ENCODE data around the gene HSPA1L. TPM values are rescaled to one million over a fixed set of nuclear protein-coding genes. Genes with fewer than 3 reads are reported as not detected.

HSPA1L gene
- total RNA-seq = 0.76 and 0.97 TPM in 2 replicates

GRCh38 chr6:31815025-31815838, at the start of gene HSPA1L, which contains the start of gene HSPA1A:
HSPA1L (minus strand) TSS chr6:31815283; CDS start chr6:31811972, 3,311 bp downstream.
HSPA1A (plus strand) TSS chr6:31815543; CDS start chr6:31815757, 214 bp downstream.

GRCh38 chr6:31862344-31863235, 47.5 kb upstream of the HSPA1L start, which contains the start of gene NEU1:
NEU1 (minus strand) TSS chr6:31862821; CDS start chr6:31862776, 45 bp downstream.

GRCh38 chr6:31827286-31828079, 12.4 kb upstream of the HSPA1L start, which contains the start of gene HSPA1B:
HSPA1B (plus strand) TSS chr6:31827738; CDS start chr6:31827951, 213 bp downstream.

GRCh38 chr6:31806470-31807272, 8.4 kb downstream of the HSPA1L start, which contains the start of gene LSM2:
LSM2 (minus strand) TSS chr6:31806966; CDS start chr6:31806757, 209 bp downstream.

GRCh38 chr6:31795616-31796298, 19.3 kb downstream of the HSPA1L start, which contains the start of gene VARS1:
VARS1 (minus strand) TSS chr6:31795752; CDS start chr6:31795217, 535 bp downstream.

GRCh38 chr6:31776989-31777666, 38.0 kb downstream of the HSPA1L start, which contains the start of gene VWA7:
VWA7 (minus strand) TSS chr6:31777328; CDS start chr6:31776779, 549 bp downstream.

GRCh38 chr6:31762356-31762755, 52.7 kb downstream of the HSPA1L start, which contains the start of gene SAPCD1:
SAPCD1 (plus strand) TSS chr6:31762656; CDS start chr6:31763055, 399 bp downstream.

Other genes starting within 250 kb of the HSPA1L start
- gene LTA, start 243.0 kb downstream of the HSPA1L start, total RNA-seq = not detected in 2 replicates
- under 0.01 TPM in 1 of 2 replicates, not detected in the other for gene TNF, start 239.7 kb downstream of the HSPA1L start, total RNA-seq
- 3.2 and 6.7 TPM in 2 replicates for gene LTB, start 232.9 kb downstream of the HSPA1L start, total RNA-seq
- gene LST1, start 229.0 kb downstream of the HSPA1L start, total RNA-seq = 0.32 TPM in 1 of 2 replicates, not detected in the other
- gene NCR3, start 222.3 kb downstream of the HSPA1L start, total RNA-seq = not detected in 2 replicates
- not detected in 2 replicates for gene AIF1, start 200.0 kb downstream of the HSPA1L start, total RNA-seq
- gene PRRC2A, start 194.6 kb downstream of the HSPA1L start, total RNA-seq = 22.2 and 24.0 TPM in 2 replicates
- 90.4 and 110 TPM in 2 replicates for gene BAG6, start 162.6 kb downstream of the HSPA1L start, total RNA-seq
- 0.30 TPM in 1 of 2 replicates, not detected in the other for gene APOM, start 159.4 kb downstream of the HSPA1L start, total RNA-seq
- gene C6orf47, start 154.5 kb downstream of the HSPA1L start, total RNA-seq = 18.8 and 21.1 TPM in 2 replicates
- 10.2 and 10.7 TPM in 2 replicates for gene GPANK1, start 150.3 kb downstream of the HSPA1L start, total RNA-seq
- gene CSNK2B, start 149.2 kb downstream of the HSPA1L start, total RNA-seq = 84.3 and 95.2 TPM in 2 replicates
- 0.97 and 1.7 TPM in 2 replicates for gene LY6G5B, start 145.3 kb downstream of the HSPA1L start, total RNA-seq
- under 0.01 and 2.7 TPM in 2 replicates for gene LY6G5C, start 134.2 kb downstream of the HSPA1L start, total RNA-seq
- gene ABHD16A, start 112.0 kb downstream of the HSPA1L start, total RNA-seq = 41.3 and 51.1 TPM in 2 replicates
- not detected in 2 replicates for gene LY6G6F, start 108.4 kb downstream of the HSPA1L start, total RNA-seq
- not detected in 2 replicates for gene LY6G6D, start 99.9 kb downstream of the HSPA1L start, total RNA-seq
- gene LY6G6C, start 93.5 kb downstream of the HSPA1L start, total RNA-seq = not detected in 2 replicates
- gene MPIG6B, start 91.9 kb downstream of the HSPA1L start, total RNA-seq = not detected in 2 replicates
- 68.5 and 79.6 TPM in 2 replicates for gene DDAH2, start 86.0 kb downstream of the HSPA1L start, total RNA-seq
- 865 and 1,138 TPM in 2 replicates for gene CLIC1, start 78.8 kb downstream of the HSPA1L start, total RNA-seq
- gene MSH5, start 75.3 kb downstream of the HSPA1L start, total RNA-seq = 7.1 and 7.9 TPM in 2 replicates
- 0.65 TPM in 1 of 2 replicates, not detected in the other for gene SAPCD1, start 52.6 kb downstream of the HSPA1L start, total RNA-seq
- gene VWA7, start 38.0 kb downstream of the HSPA1L start, total RNA-seq = not detected in 2 replicates
- 50.3 and 57.1 TPM in 2 replicates for gene VARS1, start 19.5 kb downstream of the HSPA1L start, total RNA-seq
- gene LSM2, start 8.3 kb downstream of the HSPA1L start, total RNA-seq = 57.2 and 65.0 TPM in 2 replicates
- 43.5 and 61.9 TPM in 2 replicates for gene HSPA1A, start 260 bp upstream of the HSPA1L start, total RNA-seq
- 60.1 and 104 TPM in 2 replicates for gene HSPA1B, start 12.5 kb upstream of the HSPA1L start, total RNA-seq
- gene NEU1, start 47.5 kb upstream of the HSPA1L start, total RNA-seq = 58.1 and 93.8 TPM in 2 replicates
- 0.15 and 0.32 TPM in 2 replicates for gene SLC44A4, start 63.7 kb upstream of the HSPA1L start, total RNA-seq
- gene EHMT2, start 82.4 kb upstream of the HSPA1L start, total RNA-seq = 36.4 and 43.8 TPM in 2 replicates
- 2.6 and 2.9 TPM in 2 replicates for gene ZBTB12, start 86.8 kb upstream of the HSPA1L start, total RNA-seq
- gene C2, start 112.4 kb upstream of the HSPA1L start, total RNA-seq = not detected in 2 replicates
- gene CFB, start 130.8 kb upstream of the HSPA1L start, total RNA-seq = 1.3 and 7.9 TPM in 2 replicates
- gene NELFE, start 143.7 kb upstream of the HSPA1L start, total RNA-seq = 118 and 128 TPM in 2 replicates
- gene SKIC2, start 143.9 kb upstream of the HSPA1L start, total RNA-seq = 33.7 and 49.4 TPM in 2 replicates
- gene DXO, start 156.9 kb upstream of the HSPA1L start, total RNA-seq = 10.6 and 12.7 TPM in 2 replicates
- gene C4A, start 166.8 kb upstream of the HSPA1L start, total RNA-seq = 0.65 and 0.91 TPM in 2 replicates
- 0.32 and 1.1 TPM in 2 replicates for gene C4B, start 199.5 kb upstream of the HSPA1L start, total RNA-seq
- gene CYP21A2, start 223.1 kb upstream of the HSPA1L start, total RNA-seq = not detected in 2 replicates

Data from epithelial cell of umbilical artery (primary cell).